Stimulated activated effector memory CD8-positive, alpha-beta T cell treated with anti-CD3 and anti-CD28 coated beads, Interleukin-12 subunit alpha, Interleukin-12 subunit beta, amount 100 ng/mL, for 72 hours (primary cell): ENCODE results near the gene NT5C3B.

Experiments
- ATAC-seq: fragments of 150-1000 bp; cut with Tn5 transposase; 2 replicates; pipeline ENCODE4 v1.10.0; 2021
- DNase-seq, 2 donors: peaks; one replicate each; pipeline ENCODE4 v3.0.0; 2021 to 2022; ENCODE audit warnings: low spot score in 2 of 2
- H3K27ac Mint-ChIP-seq: one replicate; pipeline ENCODE4 v1.8.0; 2022; ENCODE audit warnings: mild to moderate bottlenecking, mixed read lengths
- H3K36me3 Mint-ChIP-seq: one replicate; pipeline ENCODE4 v1.8.0; 2022; ENCODE audit warnings: mild to moderate bottlenecking, mixed read lengths
- H3K4me1 Mint-ChIP-seq: one replicate; pipeline ENCODE4 v1.8.0; 2022; ENCODE audit warnings: mixed read lengths
- H3K4me3 Mint-ChIP-seq: one replicate; pipeline ENCODE4 v1.8.0; 2022; ENCODE audit warnings: mild to moderate bottlenecking, mixed read lengths
- H3K9me3 Mint-ChIP-seq: one replicate; pipeline ENCODE4 v1.8.0; 2022; ENCODE audit warnings: mixed read lengths

NT5C3B gene

DNA sequence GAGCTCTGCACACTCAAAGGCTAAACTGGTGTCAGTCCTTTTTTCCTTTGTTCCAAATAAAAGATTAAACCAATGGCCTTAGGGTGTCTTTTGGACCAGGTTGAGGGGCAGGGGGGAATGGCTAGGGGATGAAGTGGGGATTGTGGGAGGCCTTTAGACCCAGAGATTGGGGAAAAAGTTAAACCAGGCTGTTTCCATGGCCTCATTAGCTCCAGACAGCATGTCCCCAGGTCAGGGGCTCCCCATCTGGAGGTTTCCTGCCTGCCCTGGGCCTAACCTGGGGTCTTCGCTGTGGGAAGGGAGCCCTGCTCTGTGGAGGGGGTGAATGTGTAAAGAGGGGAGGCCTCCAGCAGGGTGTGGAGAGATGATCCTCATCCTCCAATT lies 12.9 kb downstream of the NT5C3B start:
- H3K36me3 Mint-ChIP-seq, result peaks cover 34% of the 10 kb centered on the region
- no peaks in the 10 kb centered on the region for H3K4me1 Mint-ChIP-seq
- DNase-seq (no peak), ATAC-seq (no peak)
- H3K27ac Mint-ChIP-seq, result no peak overlapping the region
- no peak overlapping the region for H3K4me3 Mint-ChIP-seq
- H3K9me3 Mint-ChIP-seq, result no peaks in the 10 kb centered on the region

DNA sequence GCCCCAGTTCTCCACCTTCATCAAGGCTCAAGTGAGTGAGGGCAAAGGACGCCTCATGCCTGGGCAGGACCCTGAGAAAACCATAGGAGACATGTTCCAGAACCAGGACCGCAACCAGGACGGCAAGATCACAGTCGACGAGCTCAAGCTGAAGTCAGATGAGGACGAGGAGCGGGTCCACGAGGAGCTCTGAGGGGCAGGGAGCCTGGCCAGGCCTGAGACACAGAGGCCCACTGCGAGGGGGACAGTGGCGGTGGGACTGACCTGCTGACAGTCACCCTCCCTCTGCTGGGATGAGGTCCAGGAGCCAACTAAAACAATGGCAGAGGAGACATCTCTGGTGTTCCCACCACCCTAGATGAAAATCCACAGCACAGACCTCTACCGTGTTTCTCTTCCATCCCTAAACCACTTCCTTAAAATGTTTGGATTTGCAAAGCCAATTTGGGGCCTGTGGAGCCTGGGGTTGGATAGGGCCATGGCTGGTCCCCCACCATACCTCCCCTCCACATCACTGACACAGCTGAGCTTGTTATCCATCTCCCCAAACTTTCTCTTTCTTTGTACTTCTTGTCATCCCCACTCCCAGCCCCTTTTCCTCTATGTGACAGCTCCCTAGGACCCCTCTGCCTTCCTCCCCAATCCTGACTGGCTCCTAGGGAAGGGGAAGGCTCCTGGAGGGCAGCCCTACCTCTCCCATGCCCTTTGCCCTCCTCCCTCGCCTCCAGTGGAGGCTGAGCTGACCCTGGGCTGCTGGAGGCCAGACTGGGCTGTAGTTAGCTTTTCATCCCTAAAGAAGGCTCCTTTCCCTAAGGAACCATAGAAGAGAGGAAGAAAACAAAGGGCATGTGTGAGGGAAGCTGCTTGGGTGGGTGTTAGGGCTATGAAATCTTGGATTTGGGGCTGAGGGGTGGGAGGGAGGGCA lies 13.6 kb downstream of the NT5C3B start:
- Mint-ChIP-seq H3K4me1 (no peaks in the 10 kb centered on the region), H3K9me3 (no peaks in the 10 kb centered on the region), H3K36me3 (peaks cover 28% of the 10 kb centered on the region), H3K27ac (no peak overlapping the region), H3K4me3 (no peak overlapping the region)
- DNase-seq (no peak), ATAC-seq (no peak)

- Mint-ChIP-seq H3K4me3 (no peak overlapping the region), H3K9me3 (no peaks in the 10 kb centered on the region), H3K36me3 (peaks cover 21% of the 10 kb centered on the region), H3K27ac (no peak overlapping the region), H3K4me1 (no peaks in the 10 kb centered on the region)
- ATAC-seq, result no peak
- DNase-seq, result no peak
Observed at GRCh38 chr17:41821776-41822175, 14.3 kb downstream of the NT5C3B start.

DNA sequence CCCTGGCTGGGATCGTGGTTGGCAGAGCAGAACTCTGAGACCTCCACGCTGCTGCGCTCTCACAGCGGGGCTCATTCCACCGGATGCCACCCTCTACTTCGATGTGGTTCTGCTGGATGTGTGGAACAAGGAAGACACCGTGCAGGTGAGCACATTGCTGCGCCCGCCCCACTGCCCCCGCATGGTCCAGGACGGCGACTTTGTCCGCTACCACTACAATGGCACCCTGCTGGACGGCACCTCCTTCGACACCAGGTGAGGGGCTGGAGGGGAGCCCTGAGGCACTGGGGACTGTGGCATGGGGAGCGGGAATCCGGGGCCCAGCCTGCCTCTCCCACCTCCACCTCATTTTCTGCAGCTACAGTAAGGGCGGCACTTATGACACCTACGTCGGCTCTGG lies 18.0 kb downstream of the NT5C3B start:
- H3K4me1 Mint-ChIP-seq, result peaks cover 6% of the 10 kb centered on the region
- DNase-seq, result no peak
- H3K9me3 Mint-ChIP-seq, result no peaks in the 10 kb centered on the region
- H3K36me3 Mint-ChIP-seq, result no peaks in the 10 kb centered on the region
- no peak for ATAC-seq
- H3K27ac Mint-ChIP-seq, result no peak overlapping the region
- no peak overlapping the region for H3K4me3 Mint-ChIP-seq

GRCh38 chr17:41816637-41817320 lies 19.3 kb downstream of the NT5C3B start:
- Mint-ChIP-seq H3K4me3 (no peak overlapping the region), H3K9me3 (no peaks in the 10 kb centered on the region), H3K4me1 (peaks cover 17% of the 10 kb centered on the region), H3K27ac (no peak overlapping the region), H3K36me3 (no peaks in the 10 kb centered on the region)
- no peak for ATAC-seq
- DNase-seq, result no peak

GRCh38 chr17:41814195-41814594 lies 21.8 kb downstream of the NT5C3B start:
- ATAC-seq (no peak), DNase-seq (no peak)
- H3K9me3 Mint-ChIP-seq, result no peaks in the 10 kb centered on the region
- no peak overlapping the region for H3K27ac Mint-ChIP-seq
- no peaks in the 10 kb centered on the region for H3K36me3 Mint-ChIP-seq
- peaks cover 33% of the 10 kb centered on the region for H3K4me1 Mint-ChIP-seq
- no peak overlapping the region for H3K4me3 Mint-ChIP-seq

- Mint-ChIP-seq H3K4me3 (peak overlapping the region; percentile 91), H3K36me3 (no peaks in the 10 kb centered on the region), H3K9me3 (no peaks in the 10 kb centered on the region), H3K4me1 (peaks cover 33% of the 10 kb centered on the region), H3K27ac (no peak overlapping the region)
- no peak for ATAC-seq
- no peak for DNase-seq
Observed at GRCh38 chr17:41813699-41814124, 22.3 kb downstream of the NT5C3B start.

GRCh38 chr17:41813152-41813680 lies 22.8 kb downstream of the NT5C3B start:
- DNase-seq, result no peak
- Mint-ChIP-seq H3K4me1 (peaks cover 33% of the 10 kb centered on the region), H3K36me3 (no peaks in the 10 kb centered on the region), H3K4me3 (peak overlapping the region; percentile 91), H3K9me3 (no peaks in the 10 kb centered on the region), H3K27ac (no peak overlapping the region)
- ATAC-seq, result no peak

DNA sequence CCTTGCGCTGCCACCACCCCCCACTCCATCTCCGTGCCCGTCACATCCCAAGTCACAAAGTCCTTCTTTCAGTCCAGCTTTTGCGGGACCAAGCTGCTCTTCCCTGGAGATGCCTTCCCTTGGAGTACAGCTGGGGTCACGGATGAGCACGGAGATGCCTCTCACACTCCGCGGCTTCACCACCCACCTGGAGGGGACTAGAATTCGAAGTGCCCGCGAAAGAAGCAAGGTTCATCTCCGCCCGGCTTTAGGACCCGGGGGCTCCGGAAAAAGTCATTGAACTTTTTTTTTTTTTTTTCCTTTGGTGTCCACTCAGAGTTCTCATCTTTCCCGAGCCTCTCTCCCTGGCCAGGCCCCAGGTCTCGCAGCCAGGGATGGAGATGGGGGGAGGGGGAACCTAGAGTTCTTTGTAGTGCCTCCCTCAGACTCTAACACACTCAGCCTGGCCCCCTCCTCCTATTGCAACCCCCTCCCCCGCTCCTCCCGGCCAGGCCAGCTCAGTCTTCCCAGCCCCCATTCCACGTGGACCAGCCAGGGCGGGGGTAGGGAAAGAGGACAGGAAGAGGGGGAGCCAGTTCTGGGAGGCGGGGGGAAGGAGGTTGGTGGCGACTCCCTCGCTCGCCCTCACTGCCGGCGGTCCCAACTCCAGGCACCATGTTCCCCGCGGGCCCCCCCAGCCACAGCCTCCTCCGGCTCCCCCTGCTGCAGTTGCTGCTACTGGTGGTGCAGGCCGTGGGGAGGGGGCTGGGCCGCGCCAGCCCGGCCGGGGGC lies 23.5 kb downstream of the NT5C3B start, which contains the start of gene FKBP10:
Gene FKBP10 (plus strand): TSS at position 624 of the 771 bp plus-strand sequence. CDS start 31 bp downstream, at position 655.
- Mint-ChIP-seq H3K4me3 (peak within 1 kb of the TSS; percentile 91), H3K9me3 (no peaks in the 10 kb centered on the region), H3K36me3 (no peaks in the 10 kb centered on the region), H3K27ac (peak within 1 kb of the TSS; percentile 83), H3K4me1 (peaks cover 33% of the 10 kb centered on the region)
- ATAC-seq (peak; percentile 27), DNase-seq (no peak)

- Mint-ChIP-seq H3K27ac (peak within 1 kb of the TSS; percentile 83), H3K4me3 (peak within 1 kb of the TSS; percentile 91), H3K9me3 (no peaks in the 10 kb centered on the region), H3K4me1 (peaks cover 33% of the 10 kb centered on the region), H3K36me3 (no peaks in the 10 kb centered on the region)
- DNase-seq (peak; percentile 73 to 87), ATAC-seq (peak; percentile 90)
Observed at GRCh38 chr17:41811549-41812380, 24.3 kb downstream of the NT5C3B start, which contains the start of gene P3H4. Gene P3H4, minus strand, starts transcription at chr17:41811949. Its CDS starts 34 bp downstream, at chr17:41811915.

DNA sequence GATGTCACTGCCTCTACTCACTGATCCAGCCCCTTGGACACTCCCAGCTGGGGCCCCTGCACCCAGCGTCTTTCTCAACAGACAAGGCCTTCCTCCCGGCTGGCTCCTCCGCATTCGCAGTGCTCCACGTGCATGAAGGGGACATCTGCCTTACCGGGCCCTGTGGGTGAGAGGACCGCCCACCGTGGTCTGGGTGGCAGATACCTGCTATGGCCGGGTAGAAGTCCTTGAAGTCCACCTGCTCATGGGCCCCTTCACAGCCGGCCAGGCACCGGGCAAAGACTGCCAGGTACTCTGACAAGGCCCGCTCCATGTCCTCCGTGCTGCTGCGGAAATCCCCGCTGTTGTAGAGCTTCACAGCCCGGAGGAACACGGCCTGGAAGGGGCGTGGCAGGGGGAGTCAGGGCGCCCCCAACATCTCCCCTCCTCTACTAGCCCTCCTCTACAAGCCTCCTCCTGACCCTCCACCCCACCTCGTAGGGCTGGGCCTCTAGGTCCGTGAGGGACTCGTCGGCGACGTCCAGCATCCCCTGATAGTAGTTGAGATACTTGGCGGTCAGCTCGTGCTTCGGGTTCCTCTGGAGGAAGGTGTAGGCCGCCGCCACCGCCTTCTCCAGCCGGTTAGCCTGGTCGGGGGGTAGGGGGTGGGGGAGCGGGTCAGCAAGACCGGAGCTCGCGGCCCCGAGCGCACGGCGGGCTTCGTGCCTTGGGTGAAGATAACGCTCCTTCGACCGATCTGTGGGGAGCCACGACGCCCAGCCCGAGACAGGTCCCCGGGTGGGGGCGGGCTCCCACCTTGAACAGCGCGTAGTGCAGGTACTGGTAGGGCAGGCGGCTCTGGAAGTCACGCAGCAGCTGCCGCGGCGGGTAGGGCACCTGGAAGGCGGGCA lies 25.1 kb downstream of the NT5C3B start:
- DNase-seq (no peak), ATAC-seq (peak; percentile 46)
- no peaks in the 10 kb centered on the region for H3K9me3 Mint-ChIP-seq
- H3K36me3 Mint-ChIP-seq, result no peaks in the 10 kb centered on the region
- peak overlapping the region; percentile 91 for H3K4me3 Mint-ChIP-seq
- H3K4me1 Mint-ChIP-seq, result peaks cover 33% of the 10 kb centered on the region
- no peak overlapping the region for H3K27ac Mint-ChIP-seq

- Mint-ChIP-seq H3K4me1 (peaks cover 17% of the 10 kb centered on the region), H3K9me3 (no peaks in the 10 kb centered on the region), H3K27ac (no peak overlapping the region), H3K4me3 (no peak overlapping the region), H3K36me3 (no peaks in the 10 kb centered on the region)
- DNase-seq (no peak), ATAC-seq (no peak)
Observed at GRCh38 chr17:41806685-41807445, 29.2 kb downstream of the NT5C3B start.
